Measurements from ENCODE around the gene USP46.

Gene USP46

GRCh38 chr4:52551487-52551886 lies 107.6 kb downstream of the USP46 start:
- Histone ChIP-seq H3K4me1 (peaks cover 0 to 5% (median 0%) of the 10 kb centered on the region in 4 donors), H3K9me3 (no peaks in the 10 kb centered on the region), H3K27me3 (no peaks in the 10 kb centered on the region), H3K27ac (no peak overlapping the region), H3K4me3 (no peak overlapping the region), H3K36me3 (no peaks in the 10 kb centered on the region)
- TF ChIP-seq CTCF (IDR thresholded peaks at IDR 0.05): no peak
- intact Hi-C loops (cut with DNase I; ENCODE audit: low total_unique reads): no loop called here
- no peak for DNase-seq

- Histone ChIP-seq H3K4me3 (no peak overlapping the region), H3K27me3 (no peaks in the 10 kb centered on the region), H3K36me3 (no peaks in the 10 kb centered on the region), H3K4me1 (peaks cover 0 to 5% (median 0%) of the 10 kb centered on the region in 4 donors), H3K9me3 (no peaks in the 10 kb centered on the region), H3K27ac (no peak overlapping the region)
- no peak for DNase-seq
- intact Hi-C loops (cut with DNase I; ENCODE audit: low total_unique reads): no loop called here
- no peak for TF ChIP-seq CTCF (IDR thresholded peaks at IDR 0.05)
These were observed 108.9 kb downstream of the USP46 start for GRCh38 chr4:52550186-52550585.

DNA sequence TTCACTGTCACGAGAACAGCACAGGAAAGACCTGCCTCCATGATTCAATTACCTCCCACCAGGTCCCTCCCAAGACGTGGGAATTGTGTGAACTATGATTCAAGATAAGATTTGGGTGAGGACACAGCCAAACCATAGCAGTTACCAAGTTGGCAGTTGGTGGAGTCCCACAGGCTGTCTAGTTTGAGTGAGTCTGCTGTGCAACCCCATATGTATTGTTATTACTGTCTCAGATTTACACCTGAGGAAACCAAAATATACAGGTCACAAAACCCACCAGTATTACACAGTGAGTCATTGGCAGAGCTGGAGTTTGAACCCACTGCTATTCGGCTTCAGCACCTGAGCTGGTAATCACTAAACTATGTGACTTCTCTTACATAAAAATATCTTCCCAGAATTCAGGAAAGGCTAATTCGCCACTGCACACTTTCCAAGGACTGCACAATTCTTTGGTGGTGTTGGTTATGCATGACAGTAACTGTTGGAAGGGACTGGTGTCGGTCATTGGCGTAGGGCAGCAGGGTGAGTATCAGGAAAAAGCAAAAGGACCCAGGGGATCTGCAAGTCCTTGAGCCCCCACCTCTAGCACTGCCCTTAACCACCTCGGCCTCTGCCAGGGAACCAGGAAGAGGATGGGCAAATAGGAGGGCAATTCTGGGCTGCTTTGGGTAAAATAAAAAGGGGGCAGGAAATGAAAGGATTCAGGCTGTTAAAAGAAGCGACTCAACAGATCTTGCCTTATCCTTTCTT lies 110.1 kb downstream of the USP46 start:
- H3K27me3 ChIP-seq: no peaks in the 10 kb centered on the region
- TF ChIP-seq CTCF (IDR thresholded peaks at IDR 0.05): no peak
- no peak overlapping the region for H3K4me3 ChIP-seq
- H3K27ac ChIP-seq: no peak overlapping the region
- peaks cover 0 to 5% (median 0%) of the 10 kb centered on the region in 4 donors for H3K4me1 ChIP-seq
- no peaks in the 10 kb centered on the region for H3K9me3 ChIP-seq
- intact Hi-C loops (cut with DNase I; ENCODE audit: low total_unique reads): no loop called here
- H3K36me3 ChIP-seq: no peaks in the 10 kb centered on the region
- DNase-seq: no peak

DNA sequence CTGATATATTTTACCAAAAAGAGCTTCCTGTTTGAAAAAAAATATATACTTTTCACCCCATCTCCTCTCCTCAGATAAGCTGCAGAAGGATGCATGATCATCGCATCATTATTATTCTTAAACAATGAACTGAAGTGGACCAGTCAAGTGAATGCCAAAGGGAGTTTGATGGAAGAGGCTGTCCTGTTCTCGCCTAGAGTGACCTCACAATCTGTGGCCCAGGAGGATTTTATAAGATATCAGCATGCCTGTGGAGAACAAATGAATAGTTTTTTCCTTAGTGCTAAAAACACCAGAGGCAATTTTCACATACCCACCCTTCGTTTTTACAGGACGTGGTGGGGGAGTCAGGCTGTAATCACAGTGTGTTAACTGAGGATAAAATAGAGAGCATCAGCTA lies 112.7 kb downstream of the USP46 start:
- no peak overlapping the region for H3K4me3 ChIP-seq
- H3K9me3 ChIP-seq: no peaks in the 10 kb centered on the region
- no peaks in the 10 kb centered on the region for H3K27me3 ChIP-seq
- intact Hi-C loops (cut with DNase I; ENCODE audit: low total_unique reads): no loop called here
- no peak for TF ChIP-seq CTCF (IDR thresholded peaks at IDR 0.05)
- peaks cover 0 to 2% (median 0%) of the 10 kb centered on the region in 4 donors for H3K4me1 ChIP-seq
- no peak for DNase-seq
- no peak overlapping the region for H3K27ac ChIP-seq
- H3K36me3 ChIP-seq: no peaks in the 10 kb centered on the region

DNA sequence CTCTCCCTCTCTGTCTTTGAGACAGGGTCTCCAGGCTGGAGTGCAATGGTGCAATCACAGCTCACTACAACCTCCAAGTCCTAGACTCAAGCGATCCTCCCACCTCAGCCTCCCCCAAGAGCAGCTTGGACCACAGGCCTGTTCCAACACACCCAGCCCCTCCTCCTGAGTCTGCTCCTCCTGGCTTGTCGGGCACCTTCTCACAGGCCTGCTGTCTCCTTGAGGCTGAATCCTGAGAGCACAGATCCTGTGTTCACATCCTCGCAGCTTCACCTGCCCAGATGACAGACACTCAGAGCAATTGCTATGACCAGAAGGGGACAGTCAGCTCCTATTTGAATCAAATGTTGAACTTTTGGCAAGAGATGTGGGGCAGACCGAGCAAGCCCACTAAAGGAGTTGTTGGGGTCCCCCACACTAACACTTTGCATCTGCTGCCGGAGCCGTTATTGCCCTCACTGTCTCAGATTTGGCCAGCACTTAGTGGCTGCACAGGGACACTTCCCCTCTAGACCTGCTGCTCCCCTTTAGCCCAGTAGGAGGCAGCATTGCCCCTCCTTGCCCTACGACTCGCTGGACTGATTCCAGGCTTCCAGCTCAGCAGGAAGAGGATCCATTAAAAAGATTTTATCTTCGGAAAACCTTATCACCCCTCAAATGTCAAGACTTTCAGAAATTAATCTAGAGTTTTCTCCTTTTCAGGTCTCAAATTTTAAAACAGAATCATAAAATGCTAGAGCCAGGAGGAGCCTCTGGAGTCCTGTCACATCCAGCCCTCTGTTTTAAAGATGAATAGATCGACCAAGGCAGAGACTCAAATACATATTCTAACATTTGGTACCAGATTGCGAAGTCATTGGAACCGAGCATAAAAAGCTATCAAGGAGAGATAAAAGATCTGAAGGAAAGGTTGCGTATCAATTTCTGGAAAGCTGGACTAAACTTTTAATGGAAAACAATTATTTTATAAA lies 113.7 kb downstream of the USP46 start:
- peak; percentile 79 to 80 for DNase-seq
- Histone ChIP-seq H3K27me3 (no peaks in the 10 kb centered on the region), H3K9me3 (no peaks in the 10 kb centered on the region), H3K36me3 (no peaks in the 10 kb centered on the region), H3K27ac (no peak overlapping the region), H3K4me1 (no peaks in the 10 kb centered on the region), H3K4me3 (no peak overlapping the region)
- intact Hi-C loops (cut with DNase I; ENCODE audit: low total_unique reads): loop anchor here (2.0 kb wide), 1 partner anchor 437 kb away; no protein-coding TSS in a partner anchor
- TF ChIP-seq CTCF (IDR thresholded peaks at IDR 0.05): peak; percentile 84 to 88
